HCT116 (cell line): ENCODE results near the gene ATF6B. TPM values are rescaled to one million over a fixed set of nuclear protein-coding genes. Genes with fewer than 3 reads are reported as not detected.

ENCODE experiments used
- ATAC-seq: fragments of 200-7000 bp; cut with Tn5 transposase; 2 replicates; pipeline ENCODE4 v1.9.1; 2020; ENCODE audit warnings: mild to moderate bottlenecking, moderate library complexity
- BruUV-seq: library from RNA; stranded (reverse); fragments of 400-500 nt; replicated peaks from 2 replicates; lab custom pipeline; 2021; lab: Mats Ljungman, UMichigan
- CTCF ChIA-PET: fragments of 300-600 bp; sonication (Branson Sonifier 250); formaldehyde crosslinking; loops from one replicate; lab custom pipeline; 2021; ENCODE audit warnings: antibody characterized with exemption; lab: Charles Lee
- POLR2A ChIA-PET: fragments of 300-600, 350-600 bp; sonication (Branson Sonifier 250); formaldehyde crosslinking; loops from one replicate; lab custom pipeline; 2021; ENCODE audit warnings: antibody characterized with exemption; lab: Charles Lee
- RAD21 ChIA-PET, 2 experiments: fragments of 300-600 bp; sonication (Branson Sonifier 250); formaldehyde crosslinking; loops; one replicate each; lab custom pipeline; 2023; ENCODE audit warnings: low total read pairs in 2 of 2; ENCODE audit not compliant: uncharacterized antibody in 2 of 2, unreplicated experiment in 2 of 2, low non-redundant PET in 1 of 2; lab: Charles Lee
- DNase-seq: peaks from one replicate; pipeline ENCODE4 v3.0.0-alpha.2; 2010; ENCODE audit warnings: low read depth, low spot score
- H2AFZ ChIP-seq: fragments of 200-600 bp; shearing (Covaris generic), sonication (generic); 2 replicates; pipeline ENCODE4 v1.6.1; 2017; ENCODE audit warnings: low read depth, mixed run types, mixed read lengths, antibody characterized with exemption, low read length; ENCODE audit not compliant: poor library complexity, severe bottlenecking
- H3K27ac ChIP-seq: 2 replicates; pipeline ENCODE4 v1.5.1; 2012; ENCODE audit warnings: low read depth, low read length
- H3K27me3 ChIP-seq: fragments of 200-600 bp; sonication (generic); 2 replicates; pipeline ENCODE4 v1.6.1; 2016; ENCODE audit warnings: mixed run types, low read length, mixed read lengths; ENCODE audit not compliant: insufficient read depth
- H3K36me3 ChIP-seq, 2 experiments: fragments of 200-500 bp in 1 of 2; fragments of 200-600 bp in 1 of 2; sonication (Bioruptor generic) in 1 of 2; sonication (generic) in 1 of 2; 2 replicates each; pipeline versions ENCODE4 v1.5.1 to v1.6.1; 2014 to 2016; ENCODE audit warnings: low read length in 2 of 2, inconsistent platforms in 1 of 2, mixed read lengths in 1 of 2, mixed run types in 1 of 2; ENCODE audit not compliant: insufficient read depth in 2 of 2, control insufficient read depth in 1 of 2
- H3K4me1 ChIP-seq, 2 experiments: fragments of 200-600 bp in 1 of 2; sonication (generic) in 1 of 2; 2 replicates each; pipeline versions ENCODE4 v1.5.1 to v1.6.1; 2012 to 2017; ENCODE audit warnings: low read length in 2 of 2, inconsistent platforms in 1 of 2, mild to moderate bottlenecking in 1 of 2, mixed read lengths in 1 of 2, mixed run types in 1 of 2, moderate library complexity in 1 of 2; ENCODE audit not compliant: insufficient read depth in 2 of 2, control insufficient read depth in 1 of 2
- H3K4me2 ChIP-seq: fragments of 200-600 bp; sonication (generic); 2 replicates; pipeline ENCODE4 v1.6.1; 2017; ENCODE audit warnings: mixed run types, low read length, mixed read lengths
- H3K4me3 ChIP-seq, 2 experiments: fragments of 200-600 bp in 1 of 2; sonication (generic) in 1 of 2; replicated peaks in 1 of 2; 2 replicates each; pipeline ENCODE4 v1.5.1; 2011 to 2016; ENCODE audit warnings: low read length in 2 of 2, control low read depth in 1 of 2, low read depth in 1 of 2, mild to moderate bottlenecking in 1 of 2, mixed read lengths in 1 of 2, mixed run types in 1 of 2
- H3K79me2 ChIP-seq: fragments of 200-600 bp; sonication (generic); 2 replicates; pipeline ENCODE4 v1.6.1; 2017; ENCODE audit warnings: mild to moderate bottlenecking, mixed run types, low read length, moderate library complexity, mixed read lengths; ENCODE audit not compliant: insufficient read depth
- H3K9ac ChIP-seq: fragments of 200-600 bp; sonication (generic); 2 replicates; pipeline ENCODE4 v1.6.1; 2016; ENCODE audit warnings: low read length, mixed read lengths
- H3K9me2 ChIP-seq: fragments of 200-600 bp; sonication (generic), shearing (Covaris generic); 2 replicates; pipeline ENCODE4 v1.6.1; 2017; ENCODE audit warnings: mixed run types, mild to moderate bottlenecking, moderate library complexity; ENCODE audit not compliant: insufficient read depth
- H3K9me3 ChIP-seq, 2 experiments: fragments of 200-500 bp in 1 of 2; fragments of 200-600 bp in 1 of 2; sonication (Bioruptor generic) in 1 of 2; sonication (generic) in 1 of 2; 2 replicates each; pipeline ENCODE4 v1.6.1; 2014 to 2017; ENCODE audit warnings: low read length in 2 of 2, mixed read lengths in 2 of 2, inconsistent platforms in 1 of 2, low read depth in 1 of 2, mild to moderate bottlenecking in 1 of 2, mixed run types in 1 of 2, moderate library complexity in 1 of 2; ENCODE audit not compliant: control insufficient read depth in 1 of 2, insufficient read depth in 1 of 2
- H4K20me1 ChIP-seq: fragments of 200-600 bp; sonication (generic), shearing (Covaris generic); 2 replicates; pipeline ENCODE4 v1.6.1; 2017; ENCODE audit warnings: mixed run types, mild to moderate bottlenecking, moderate library complexity; ENCODE audit not compliant: insufficient read depth
- EZH2 ChIP-seq: fragments of 200-600 bp; sonication (generic); IDR thresholded peaks from 2 replicates; pipeline ENCODE4 v1.6.1; 2017; ENCODE audit warnings: antibody characterized with exemption, mixed run types
- FOSL1 ChIP-seq: IDR thresholded peaks from 2 replicates; pipeline ENCODE4 v1.6.1; 2012; ENCODE audit warnings: low read depth
- JUND ChIP-seq: IDR thresholded peaks from 2 replicates; pipeline ENCODE4 v1.6.1; 2012
- POLR2AphosphoS5 ChIP-seq: IDR thresholded peaks from 2 replicates; pipeline ENCODE4 v1.6.1; 2011; ENCODE audit warnings: mild to moderate bottlenecking, low read depth, low read length, moderate library complexity
- RAD21 ChIP-seq: IDR thresholded peaks from 2 replicates; pipeline ENCODE4 v1.6.1; 2012; ENCODE audit warnings: low read depth, mild to moderate bottlenecking
- SP1 ChIP-seq: IDR thresholded peaks from 2 replicates; pipeline ENCODE4 v1.6.1; 2012; ENCODE audit warnings: low read depth
- TCF7L2 ChIP-seq: IDR thresholded peaks from 2 replicates; pipeline ENCODE4 v1.7.0; 2011; ENCODE audit warnings: borderline replicate concordance, inconsistent platforms; ENCODE audit not compliant: insufficient read depth, insufficient read length; ENCODE audit errors: extremely low read depth
- intact Hi-C: fragments of 100-400 bp; cut with micrococcal nuclease; formaldehyde crosslinking; loops from 2 replicates; pipeline ENCODE4 v1.10.0; 2022
- total RNA-seq: library from RNA; stranded (reverse); gene quantifications from one replicate; pipeline ENCODE4 v1.2.1, GENCODE V29; 2021; ENCODE audit not compliant: unreplicated experiment

ATF6B gene
- total RNA-seq, 1 experiment from 2014 or later: 63.9 TPM

- H3K4me2 ChIP-seq: peak within 1 kb of the TSS; percentile 32
- intact Hi-C loops: no loop called here
- H3K36me3 ChIP-seq: no peaks in the 10 kb centered on the region
Observed at GRCh38 chr6:32109114-32109764, 18.8 kb downstream of the ATF6B start, which contains the start of gene TNXB. Gene TNXB (minus strand): TSS chr6:32109338. CDS start chr6:32098198, 11,140 bp downstream.

DNA sequence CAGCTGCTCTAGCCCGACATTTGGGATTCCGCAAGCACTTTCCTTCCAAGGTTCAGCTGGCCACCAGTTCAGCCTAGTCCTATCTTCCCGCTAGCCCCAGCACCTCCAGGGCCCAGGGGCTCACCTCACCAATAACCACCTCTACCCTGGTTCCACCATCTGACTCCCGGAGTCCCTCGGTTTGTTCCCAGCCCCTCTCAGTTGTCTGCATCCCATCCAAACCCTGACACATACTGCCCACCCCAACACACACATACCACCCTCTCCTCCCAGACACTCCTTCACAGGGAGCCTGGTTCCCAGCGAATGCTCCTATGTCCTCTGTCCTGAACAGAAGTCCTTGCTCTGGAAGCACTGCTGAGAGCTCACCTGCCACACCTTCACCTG is 19.3 kb downstream of the ATF6B start:
- ChIA-PET POLR2A (no interaction called here), RAD21 (no interaction called here)
- Histone ChIP-seq H3K27ac (no peak overlapping the region), H3K9ac (no peak overlapping the region), H3K9me3 (no peaks in the 10 kb centered on the region), H3K4me2 (peak overlapping the region; percentile 32), H3K27me3 (no peaks in the 10 kb centered on the region), H3K79me2 (no peaks in the 10 kb centered on the region), H3K36me3 (no peaks in the 10 kb centered on the region), H3K4me3 (no peak overlapping the region), H2AFZ (no peak overlapping the region)
- DNase-seq (no peak), ATAC-seq (0 out of 2 replicates have a peak, but pooled peaks have one; percentile 8)
- BruUV-seq: no TSS peak
- intact Hi-C loops: no loop called here
- TF ChIP-seq SP1: no peak
- TF ChIP-seq JUND: no peak
- TF ChIP-seq FOSL1: no peak
- TF ChIP-seq, all 23 proteins: peak for 0
- Histone ChIP-seq H3K4me1 (peaks cover 8 to 27% of the 10 kb centered on the region in 2 experiments; a peak in 3 of 4 replicates), H3K9me2 (no peaks in the 10 kb centered on the region), H4K20me1 (no peaks in the 10 kb centered on the region)
- CTCF ChIA-PET: interaction anchor here (1.3 kb wide), 1 partner anchor 10 kb away, joined by 3 read pairs; no protein-coding TSS in a partner anchor

More at GRCh38 chr6:32109114-32109764, 18.8 kb downstream of the ATF6B start, which contains the start of gene TNXB:
- ATAC-seq (0 out of 2 replicates have a peak, but pooled peaks have one; percentile 5), DNase-seq (no peak)
- no peaks in the 10 kb centered on the region for H3K9me3 ChIP-seq
- H3K27ac ChIP-seq: no peak within 1 kb of the TSS
- no peaks in the 10 kb centered on the region for H3K9me2 ChIP-seq
- H3K4me1 ChIP-seq: peaks cover 8 to 33% of the 10 kb centered on the region in 2 experiments; a peak in 3 of 4 replicates
- H3K4me3 ChIP-seq: no peak within 1 kb of the TSS
- TF ChIP-seq POLR2AphosphoS5 (0 out of 2 replicates have a peak, but pooled peaks have one; percentile 13), RAD21 (no peak), EZH2 (no peak), TCF7L2 (no peak)
- BruUV-seq: no TSS peak
- H3K9ac ChIP-seq: no peak within 1 kb of the TSS
- ChIA-PET POLR2A (no interaction called here), RAD21 (no interaction called here), CTCF (interaction anchor here (0.6 to 1.3 kb wide), 2 partner anchors 9 to 439 kb away, joined by 3 read pairs; no protein-coding TSS in a partner anchor)
- H4K20me1 ChIP-seq: no peaks in the 10 kb centered on the region
- no peaks in the 10 kb centered on the region for H3K27me3 ChIP-seq
- no peaks in the 10 kb centered on the region for H3K79me2 ChIP-seq
- no peak within 1 kb of the TSS for H2AFZ ChIP-seq
